SKM-1 treated with dmso at 0.1 percent for 144 hours (cell line): Measurements from ENCODE around the gene KCNQ2.

ENCODE experiments used
- DNase-seq: peaks from one replicate; lab custom pipeline; 2025; ENCODE audit not compliant: unreplicated experiment; lab: John Stamatoyannopoulos, UW

The KCNQ2 gene

DNA sequence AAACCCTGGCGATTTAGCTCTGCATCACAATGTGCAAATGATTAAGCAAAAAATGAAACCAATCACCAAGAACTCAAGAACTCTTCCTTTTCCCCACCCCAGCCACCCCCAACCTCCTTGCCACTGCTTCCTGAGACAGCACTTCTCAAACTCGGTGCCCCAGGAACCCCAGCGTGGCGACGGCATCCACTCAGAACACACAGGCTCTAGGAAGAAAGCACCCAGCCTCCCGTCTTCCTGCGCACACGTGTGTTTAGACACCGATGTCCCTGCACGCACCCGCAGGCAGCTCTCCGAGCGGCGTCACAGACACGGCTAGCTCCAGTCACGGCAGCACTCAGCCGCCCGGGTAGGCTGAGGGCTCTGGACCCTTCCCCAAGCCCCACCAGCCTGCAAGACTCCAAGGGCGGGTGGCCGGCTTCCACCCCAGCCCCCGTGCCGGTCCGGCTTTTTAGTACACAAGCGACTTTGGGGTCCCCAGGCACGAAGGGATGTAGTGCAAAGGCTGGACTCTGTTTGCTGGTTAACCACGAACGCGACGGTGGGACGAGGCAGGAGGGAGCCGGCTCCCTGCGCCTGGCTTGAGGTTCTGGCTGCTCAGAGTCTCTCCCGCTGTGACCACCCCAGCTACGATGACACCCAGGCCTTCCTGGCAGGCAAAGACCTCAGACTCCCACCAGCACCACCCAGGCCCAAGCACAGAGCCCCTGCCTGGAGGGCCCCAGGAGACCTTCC, 51.9 kb downstream of the KCNQ2 start:
- no peak for DNase-seq

DNA sequence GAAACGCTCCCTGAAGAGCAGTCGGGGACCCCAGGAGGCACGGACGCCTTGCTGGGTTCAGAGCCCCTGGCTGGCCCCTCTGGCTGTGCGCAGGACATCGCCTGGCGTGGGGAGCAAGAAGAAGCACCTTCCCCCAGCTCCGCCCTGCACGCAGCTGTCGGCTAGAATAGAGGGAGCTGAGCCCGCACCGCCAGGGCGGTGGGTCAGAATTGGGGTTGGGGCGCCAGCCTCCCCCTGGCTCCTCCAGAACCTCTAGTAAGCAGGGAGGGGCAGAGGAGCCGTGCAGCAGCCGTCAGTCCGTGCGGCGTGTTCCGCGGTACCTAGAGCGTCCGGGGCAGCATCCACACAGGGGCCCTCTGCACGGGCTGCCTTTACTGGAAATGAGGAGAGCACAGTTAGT, 53.2 kb downstream of the KCNQ2 start:
- no peak for DNase-seq

DNA sequence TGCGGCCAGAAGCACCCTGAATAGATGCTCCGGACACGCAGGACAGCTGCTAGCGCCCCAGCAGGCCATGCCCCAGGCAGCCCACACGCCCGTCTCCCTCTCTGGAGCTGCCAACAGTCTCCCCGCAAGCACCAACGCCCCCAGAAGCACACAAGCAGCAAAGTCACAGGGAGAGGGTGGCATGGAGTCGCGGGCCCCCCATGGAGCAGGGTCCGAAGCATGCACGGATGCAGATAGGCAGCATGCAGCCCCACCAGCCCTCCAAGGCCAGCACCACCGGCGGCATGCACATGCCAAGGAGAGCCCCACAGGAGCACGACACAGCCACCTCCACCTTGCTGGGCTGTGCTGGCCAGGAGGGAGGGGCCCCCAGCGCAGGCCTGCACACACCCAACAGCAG, 53.8 kb downstream of the KCNQ2 start:
- DNase-seq = no peak

- no peak for DNase-seq
Observed at GRCh38 chr20:63417738-63418120, 54.7 kb downstream of the KCNQ2 start.

DNA sequence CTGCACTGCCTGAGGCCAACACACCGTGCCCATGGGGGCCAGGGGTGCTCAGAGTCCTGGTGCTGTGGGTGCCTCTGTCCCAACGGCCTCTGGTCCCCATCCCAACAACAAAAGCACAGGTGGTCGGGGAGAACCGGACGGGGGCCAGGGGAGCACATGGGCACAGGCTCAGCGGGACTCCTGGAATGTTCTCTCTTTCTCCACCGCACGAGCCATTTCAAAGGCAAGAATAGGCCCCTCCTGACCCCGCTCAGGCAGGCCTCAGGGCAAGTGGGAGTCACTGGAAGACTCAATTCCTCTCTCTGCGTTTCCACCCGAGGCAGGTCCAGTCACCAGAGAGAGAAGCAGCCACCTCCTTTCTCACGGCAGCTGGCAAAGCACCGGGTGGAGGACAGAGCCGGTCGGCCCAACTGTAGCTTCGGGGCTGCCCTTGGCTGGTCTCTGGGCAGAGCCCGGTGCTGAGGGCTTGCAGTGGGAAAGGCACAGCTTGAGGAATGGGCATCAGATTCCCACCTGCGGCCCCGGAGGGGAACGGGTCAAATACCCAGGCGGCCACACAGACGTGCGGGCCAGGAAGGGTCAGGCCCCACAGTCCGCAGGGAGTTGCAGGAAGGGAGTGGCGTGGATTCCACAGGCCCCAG, 55.2 kb downstream of the KCNQ2 start:
- DNase-seq = no peak

GRCh38 chr20:63416631-63417030, 55.8 kb downstream of the KCNQ2 start:
- DNase-seq = no peak

GRCh38 chr20:63415647-63416391, 56.6 kb downstream of the KCNQ2 start:
- no peak for DNase-seq

DNA sequence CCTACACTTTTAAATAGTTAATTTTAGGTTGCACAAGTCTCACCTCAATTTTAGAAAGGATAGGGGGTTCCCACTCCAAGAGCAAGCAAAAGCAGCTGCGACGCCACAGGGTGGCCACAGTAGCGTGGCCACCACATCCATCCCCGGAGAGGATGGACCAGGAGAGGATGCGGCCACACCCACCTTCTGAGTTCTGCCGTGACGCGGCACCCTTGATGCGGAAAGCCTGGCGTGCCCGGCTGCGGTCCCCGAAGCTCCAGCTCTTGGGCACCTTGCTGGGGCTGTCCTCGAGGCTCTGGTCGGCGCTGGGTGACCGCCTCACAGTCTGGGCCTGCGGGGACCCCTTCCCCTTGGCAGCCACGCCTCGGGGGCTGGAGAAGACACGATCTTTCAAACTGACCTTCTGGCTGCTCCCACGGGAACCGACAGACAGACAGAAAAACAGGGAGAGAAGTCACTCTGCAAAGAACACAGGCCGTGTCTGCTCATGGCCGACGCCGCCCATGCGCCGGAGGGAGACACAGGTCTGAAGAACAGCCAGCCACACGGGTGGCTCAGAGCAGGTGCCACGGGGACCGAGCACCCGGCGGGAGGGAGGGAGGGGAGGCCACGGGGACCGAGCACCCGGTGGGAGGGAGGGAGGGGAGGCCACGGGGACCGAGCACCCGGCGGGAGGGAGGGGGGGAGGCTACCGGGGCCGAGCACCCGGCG, 57.6 kb downstream of the KCNQ2 start:
- DNase-seq = no peak

DNA sequence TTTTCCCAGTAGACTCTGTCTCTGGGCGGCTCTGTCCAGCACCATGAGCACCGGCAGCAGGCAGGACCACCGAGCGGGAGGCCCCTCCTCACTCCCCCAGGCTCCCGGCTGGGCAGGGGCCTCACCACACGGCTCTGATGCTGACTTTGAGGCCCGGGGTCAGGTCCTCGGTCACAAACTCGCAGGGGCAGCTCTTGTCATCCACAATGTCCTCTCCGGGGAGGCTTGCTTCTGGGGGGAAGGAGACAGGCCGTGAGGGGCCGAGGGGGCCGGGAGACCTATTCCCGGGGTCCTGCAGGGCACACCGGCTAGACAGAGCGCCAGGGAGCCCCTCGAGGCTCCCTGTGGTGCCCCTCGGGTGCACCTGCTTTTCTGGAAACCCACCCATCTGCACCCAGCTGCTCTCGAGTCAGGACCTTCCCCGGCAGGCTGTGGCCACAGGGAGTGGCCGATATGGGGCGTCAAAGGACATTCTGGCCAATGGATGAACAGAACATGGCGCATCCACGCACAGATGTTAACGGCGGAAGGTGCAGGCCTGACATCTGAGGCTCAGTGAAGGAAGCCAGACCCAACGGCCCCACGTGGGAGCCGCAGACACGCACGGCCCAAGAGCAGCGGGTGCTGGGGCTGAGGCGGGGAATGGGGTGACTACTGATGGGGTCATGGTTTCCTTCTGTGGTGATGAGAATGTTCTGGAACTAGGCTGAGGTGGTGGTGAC, 58.3 kb downstream of the KCNQ2 start:
- no peak for DNase-seq

- no peak for DNase-seq
Observed at GRCh38 chr20:63413323-63413722, 59.1 kb downstream of the KCNQ2 start.

- DNase-seq = no peak
Observed at GRCh38 chr20:63412889-63413288, 59.6 kb downstream of the KCNQ2 start.

DNA sequence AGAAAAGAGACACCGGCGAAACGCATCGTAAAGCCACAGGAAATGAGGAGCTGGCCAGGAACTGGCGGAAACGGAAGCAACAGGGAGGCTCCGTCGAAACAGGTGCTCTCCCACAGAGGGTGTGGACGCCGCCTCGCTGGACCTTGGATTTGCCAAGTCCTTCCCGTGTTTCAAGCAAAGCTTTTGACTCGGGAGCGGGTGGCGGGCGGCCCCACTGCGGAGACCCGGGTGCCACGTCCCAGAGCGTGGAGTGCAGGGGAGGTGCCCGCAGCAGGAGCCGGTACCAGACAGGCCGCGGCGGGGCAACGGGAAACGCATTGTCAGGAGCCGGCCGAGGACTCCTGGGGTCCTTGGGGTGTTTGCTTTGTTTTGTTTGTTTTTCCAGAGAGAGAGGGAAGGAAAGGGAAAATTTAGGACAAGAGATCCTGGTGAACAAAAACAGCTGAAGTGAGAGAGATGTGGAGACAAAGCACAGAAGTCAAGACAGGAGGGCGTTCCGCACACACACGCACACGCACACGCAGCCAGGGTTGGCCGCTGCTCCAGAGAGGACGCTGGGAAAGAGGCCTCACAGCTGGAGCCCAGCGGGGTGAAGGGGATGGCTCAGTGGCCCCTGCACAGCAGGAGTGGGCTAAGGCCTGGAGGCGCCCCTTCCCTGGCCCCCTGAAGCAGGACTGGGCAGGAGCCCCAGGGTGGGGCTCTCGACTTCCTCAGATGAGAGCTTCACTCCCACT, 60.4 kb downstream of the KCNQ2 start:
- DNase-seq = no peak

DNA sequence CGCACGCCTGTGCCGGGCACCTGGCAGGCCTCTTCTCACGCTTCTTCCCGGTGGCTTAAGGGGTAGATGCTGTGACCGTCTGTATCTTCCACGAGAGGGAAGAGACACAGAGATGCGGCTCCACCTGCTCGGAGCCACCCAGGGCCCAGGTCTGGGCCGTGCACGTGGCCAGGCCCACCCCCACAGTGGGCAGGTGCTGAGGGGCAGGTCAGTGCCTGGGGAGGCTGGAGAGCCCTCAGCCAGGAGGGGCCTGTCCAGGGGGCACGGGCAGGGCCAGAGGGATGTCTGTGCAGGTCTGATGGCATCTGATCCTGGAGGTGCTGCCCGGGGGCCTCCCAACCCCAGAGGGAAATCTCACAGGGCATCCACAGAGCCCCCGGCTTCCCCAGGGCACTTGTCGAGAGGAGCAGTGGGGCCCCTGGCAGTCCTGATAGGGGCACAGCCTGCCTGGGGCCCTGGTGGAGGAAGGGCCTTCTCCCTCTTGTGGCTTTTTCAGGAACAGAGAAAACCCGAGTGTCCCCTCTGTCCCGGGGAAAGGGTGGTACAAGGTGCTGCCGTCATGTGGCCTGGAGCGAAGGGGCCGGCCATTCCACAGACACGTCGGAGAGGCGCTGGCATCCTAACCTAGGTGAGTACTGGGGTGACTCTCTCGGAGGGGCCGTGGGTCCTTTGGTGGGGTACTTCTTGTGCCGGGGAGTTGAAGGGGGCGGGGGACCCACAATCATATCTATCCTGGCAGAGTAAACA, 61.1 kb downstream of the KCNQ2 start:
- no peak for DNase-seq

DNA sequence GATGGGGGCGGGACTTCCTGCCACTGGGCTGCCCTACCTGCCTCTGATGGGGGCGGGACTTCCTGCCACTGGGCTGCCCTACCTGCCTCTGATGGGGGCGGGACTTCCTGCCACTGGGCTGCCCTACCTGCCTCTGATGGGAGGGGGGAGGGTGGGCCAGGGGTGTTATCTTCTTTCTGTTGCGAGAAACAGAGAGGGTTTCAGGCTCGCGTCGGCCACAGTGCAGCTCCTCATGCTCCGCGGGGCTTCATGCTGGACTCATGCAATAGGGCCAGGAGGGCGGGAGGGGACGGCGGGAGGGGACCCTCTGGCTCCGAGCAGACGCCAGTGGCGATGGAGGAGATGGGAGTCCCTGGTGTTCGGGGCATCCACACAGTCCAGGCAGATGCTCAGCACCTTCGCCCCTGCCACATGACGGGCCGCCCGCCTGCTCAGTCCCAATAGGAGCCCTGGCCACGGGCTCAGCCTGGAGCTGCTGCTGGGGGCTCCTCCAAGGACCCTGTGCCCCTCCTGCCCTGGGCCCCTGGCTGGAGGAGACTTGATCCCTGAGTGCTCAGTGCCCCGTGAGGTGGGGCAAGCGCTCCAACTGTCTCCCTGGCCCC, 62.5 kb downstream of the KCNQ2 start:
- no peak for DNase-seq

DNA sequence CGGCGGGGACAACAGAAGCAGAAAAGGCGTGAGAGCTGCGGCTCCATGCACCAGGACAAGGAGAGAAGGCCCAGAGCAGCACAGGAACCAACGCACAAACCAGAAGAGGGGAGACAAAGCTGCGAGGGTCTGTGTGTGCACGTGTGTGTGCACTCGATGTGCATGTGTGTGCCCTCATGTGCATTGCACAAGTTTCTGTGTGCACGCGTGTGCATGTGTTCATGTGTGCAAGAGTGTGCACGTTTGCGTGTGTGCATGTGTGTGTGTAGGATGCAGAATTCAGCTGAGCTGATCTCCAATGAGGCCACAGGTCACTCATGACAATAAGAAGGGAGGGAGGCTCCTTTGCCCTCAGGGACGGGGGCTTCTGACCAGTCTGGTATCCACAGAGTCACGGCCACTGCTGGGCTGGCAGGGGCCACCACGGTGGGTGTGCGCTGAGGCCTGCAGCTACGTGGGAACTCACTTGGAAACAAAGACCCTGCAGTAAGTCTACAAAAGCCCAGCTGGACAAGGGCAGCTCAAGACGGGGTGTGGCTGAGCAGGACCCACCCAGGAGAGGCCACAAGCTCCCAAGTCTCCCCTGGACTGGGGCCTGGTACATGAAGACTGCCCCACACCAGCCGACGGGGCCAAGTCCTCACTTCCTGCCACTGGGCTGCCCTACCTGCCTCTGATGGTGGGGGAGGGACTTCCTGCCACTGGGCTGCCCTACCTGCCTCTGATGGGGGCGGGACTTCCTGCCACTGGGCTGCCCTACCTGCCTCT, 63.2 kb downstream of the KCNQ2 start:
- DNase-seq = no peak

DNA sequence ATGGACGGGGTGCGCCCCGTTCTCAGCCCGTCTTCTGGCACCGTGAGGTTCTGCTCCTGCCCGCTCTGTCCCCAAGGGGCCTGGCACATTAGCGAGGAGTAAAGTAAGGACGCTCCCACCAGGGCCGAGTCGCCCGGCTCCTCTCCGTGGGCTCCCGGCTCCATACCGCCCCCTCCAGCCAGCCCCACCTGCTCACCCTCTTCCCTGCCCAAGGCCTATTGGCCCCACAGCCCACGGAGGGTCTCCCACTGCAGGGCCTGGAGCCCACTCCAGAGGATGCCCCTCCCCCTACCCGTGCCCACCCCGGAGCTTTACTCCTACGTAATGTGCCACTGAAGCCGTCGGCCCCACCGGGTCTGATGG, 63.8 kb downstream of the KCNQ2 start:
- no peak for DNase-seq

DNA sequence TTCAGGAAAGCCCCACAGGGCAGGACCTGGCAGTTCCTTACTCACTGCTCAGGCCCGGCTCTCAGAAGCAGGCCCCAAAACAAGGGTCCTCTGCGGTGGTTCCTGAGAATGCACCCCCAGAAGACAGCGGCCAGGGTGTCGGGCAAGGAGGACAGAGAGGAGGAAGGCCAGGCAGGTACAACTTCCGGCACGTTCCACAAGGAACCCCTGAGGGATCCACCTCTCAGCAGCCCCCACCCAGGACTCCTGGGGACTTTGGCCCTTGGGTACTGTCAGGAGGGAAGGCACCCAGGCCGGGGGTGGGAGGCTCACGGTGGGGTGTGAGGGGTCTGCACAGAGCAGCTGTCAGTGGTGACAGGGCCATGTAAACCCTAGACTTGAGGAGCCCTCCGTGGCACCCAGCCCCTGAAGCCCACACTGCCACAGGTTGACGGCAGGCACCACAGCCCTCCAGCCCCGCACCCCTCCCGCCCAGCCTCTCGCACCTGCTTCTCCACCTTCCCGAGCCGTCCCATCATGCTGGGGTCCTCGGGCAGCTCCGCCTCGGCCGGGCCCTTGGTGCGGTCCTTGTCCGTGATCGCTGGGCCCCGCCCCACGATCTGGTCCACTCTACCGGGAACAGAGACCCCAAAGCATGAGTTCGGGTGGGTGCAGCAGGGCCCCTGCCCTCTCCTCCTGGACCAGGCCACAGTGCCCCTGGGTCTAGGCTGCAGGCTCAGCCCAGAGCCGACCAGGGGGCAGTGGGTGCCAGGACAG, 64.3 kb downstream of the KCNQ2 start:
- DNase-seq = no peak
